GM21423 (cell line): Measurements from ENCODE around the gene ABCB1.
"Not testable (repeated sequence)": the region's sequence is repeated elsewhere in the genome, so short reads cannot be mapped to it uniquely, and the experiment has no call there.

ENCODE experiments used
- ATAC-seq: cut with Tn5 transposase; IDR thresholded peaks from one replicate; pipeline ENCODE4 v1.9.1; 2021; ENCODE audit warnings: mild to moderate bottlenecking, moderate library complexity; ENCODE audit not compliant: unreplicated experiment

Gene ABCB1

DNA sequence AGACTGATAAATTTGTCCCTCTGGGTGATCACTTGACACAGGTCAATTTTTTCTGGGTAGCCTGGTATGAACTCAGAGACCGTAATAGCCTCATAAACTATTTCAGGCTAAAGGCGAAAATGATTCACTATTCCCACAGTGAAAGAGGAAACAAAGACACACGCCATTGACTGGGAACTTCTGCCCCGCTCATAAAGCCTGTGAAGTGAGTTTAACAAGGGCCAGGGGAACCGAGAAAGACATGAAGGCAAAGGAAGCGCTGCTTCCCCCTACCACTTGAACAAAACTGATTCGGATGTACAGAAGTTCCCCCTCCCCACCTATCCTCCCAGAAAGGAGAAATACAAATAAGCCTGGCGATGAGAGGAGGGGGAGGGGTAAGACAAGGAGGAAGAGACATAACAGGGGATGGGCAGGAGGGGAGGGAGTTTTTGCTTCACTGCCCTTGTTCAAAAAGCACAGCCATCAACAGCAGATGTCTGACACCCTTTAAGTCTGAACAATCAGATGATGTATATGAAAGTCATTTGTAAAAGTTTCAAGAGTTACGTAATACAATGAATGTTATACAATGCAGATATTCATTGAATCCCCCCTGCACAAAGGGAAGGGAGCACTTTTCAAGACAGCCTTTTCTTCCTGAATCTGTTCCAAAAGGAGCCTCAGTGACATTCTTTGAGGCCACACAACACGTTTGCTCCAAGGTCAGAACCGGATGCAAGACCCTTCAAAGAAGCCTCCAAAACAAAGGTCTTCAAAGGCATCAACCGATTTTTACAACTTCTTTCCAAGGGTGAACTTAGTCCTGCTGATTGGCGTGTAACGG is 125.9 kb downstream of the ABCB1 start:
- peak; percentile 70 for ATAC-seq

- peak; percentile 0 for ATAC-seq
Observed at GRCh38 chr7:87473986-87474385, 126.7 kb downstream of the ABCB1 start.

- ATAC-seq, result no peak
Observed at GRCh38 chr7:87473192-87473591, 127.5 kb downstream of the ABCB1 start.

DNA sequence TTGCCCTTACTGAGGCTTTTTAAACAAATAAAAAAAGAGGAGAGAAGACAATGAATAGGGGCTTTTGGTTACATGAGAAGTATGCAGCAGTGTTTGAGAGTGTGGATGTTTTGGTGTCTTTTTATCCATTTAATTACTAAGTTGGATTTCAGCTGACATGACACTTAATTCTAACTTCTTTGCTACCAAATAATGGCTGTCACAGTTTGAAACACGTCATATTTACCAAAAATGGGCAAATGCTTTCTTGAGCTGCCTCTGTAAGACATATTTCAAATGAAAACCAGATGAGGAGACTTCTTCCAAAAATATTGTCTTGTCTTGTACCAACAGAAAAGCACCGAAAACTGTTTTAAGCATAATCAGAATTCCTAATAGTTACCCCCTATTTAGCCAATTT is 129.2 kb downstream of the ABCB1 start:
- no peak for ATAC-seq

DNA sequence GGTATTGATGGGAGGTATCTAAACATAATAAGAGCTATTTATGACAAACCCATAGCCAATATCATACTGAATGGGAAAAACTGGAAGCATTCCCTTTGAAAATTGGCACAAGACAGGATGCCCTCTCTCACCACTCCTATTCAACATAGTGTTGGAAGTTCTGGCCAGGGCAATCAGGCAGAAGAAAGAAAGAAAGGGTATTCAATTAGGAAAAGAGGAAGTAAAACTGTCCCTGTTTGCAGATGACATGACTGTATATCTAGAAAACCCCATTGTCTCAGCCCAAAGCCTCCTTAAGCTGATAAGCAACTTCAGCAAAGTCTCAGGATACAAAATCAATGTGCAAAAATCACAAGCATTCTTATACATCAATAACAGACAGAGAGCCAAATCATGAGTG is 131.5 kb downstream of the ABCB1 start:
- ATAC-seq, result not testable (repeated sequence)

DNA sequence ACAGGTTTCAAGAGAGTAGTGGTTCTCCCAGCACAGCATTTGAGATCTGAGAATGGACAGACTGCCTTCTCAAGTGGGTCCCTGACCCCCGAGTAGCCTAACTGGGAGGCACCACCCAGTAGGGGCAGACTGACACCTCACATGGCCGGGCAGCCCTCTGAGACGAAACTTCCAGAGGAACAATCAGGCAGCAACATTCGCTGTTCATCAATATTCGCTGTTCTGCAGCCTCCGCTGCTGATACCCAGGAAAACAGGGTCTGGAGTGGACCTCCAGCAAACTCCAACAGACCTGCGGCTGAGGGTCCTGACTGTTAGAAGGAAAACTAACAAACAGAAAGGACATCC is 135.2 kb downstream of the ABCB1 start:
- ATAC-seq, result not testable (repeated sequence)

GRCh38 chr7:87464830-87465533 is 135.7 kb downstream of the ABCB1 start:
- ATAC-seq, result not testable (repeated sequence)

GRCh38 chr7:87463982-87464381 is 136.7 kb downstream of the ABCB1 start:
- ATAC-seq, result no peak

DNA sequence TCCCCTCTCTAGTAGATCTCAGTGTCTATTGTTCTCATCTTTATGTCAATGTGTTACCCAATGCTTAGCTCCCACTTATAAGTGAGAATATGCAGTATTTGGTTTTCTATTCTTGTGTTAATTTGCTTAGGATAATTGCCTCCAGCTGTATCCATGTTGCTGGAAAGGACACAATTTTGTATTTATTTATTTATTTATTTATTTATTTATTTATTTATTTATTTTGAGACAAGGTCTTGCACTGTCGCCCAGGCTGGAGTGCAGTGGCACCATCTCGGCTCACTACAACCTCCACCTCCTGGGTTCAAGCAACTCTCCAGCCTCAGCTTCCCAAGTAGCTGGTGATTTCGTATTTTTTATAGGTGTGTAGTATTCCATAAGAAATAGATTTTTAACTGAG is 140.2 kb downstream of the ABCB1 start:
- not testable (repeated sequence) for ATAC-seq

GRCh38 chr7:87459941-87460340 is 140.7 kb downstream of the ABCB1 start:
- ATAC-seq, result no peak

DNA sequence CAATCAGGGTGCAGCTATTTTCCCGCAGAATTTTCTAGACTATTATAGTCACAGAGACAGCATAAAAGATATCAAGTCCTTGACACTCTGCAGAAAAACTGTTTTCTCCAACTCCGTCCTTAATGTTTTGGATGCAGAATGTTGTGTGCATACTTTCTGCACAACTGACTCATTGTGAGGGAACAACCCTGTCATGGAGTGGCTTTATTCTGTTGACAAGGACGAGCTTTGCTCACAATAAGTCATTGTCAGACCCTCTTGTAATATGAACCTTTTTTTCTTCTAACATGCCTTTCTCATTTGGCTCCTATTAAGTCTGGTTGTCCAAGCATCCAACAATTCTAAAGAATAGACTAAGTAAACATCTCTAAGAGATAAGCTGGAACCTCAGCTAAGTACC is 142.5 kb downstream of the ABCB1 start:
- ATAC-seq, result no peak

DNA sequence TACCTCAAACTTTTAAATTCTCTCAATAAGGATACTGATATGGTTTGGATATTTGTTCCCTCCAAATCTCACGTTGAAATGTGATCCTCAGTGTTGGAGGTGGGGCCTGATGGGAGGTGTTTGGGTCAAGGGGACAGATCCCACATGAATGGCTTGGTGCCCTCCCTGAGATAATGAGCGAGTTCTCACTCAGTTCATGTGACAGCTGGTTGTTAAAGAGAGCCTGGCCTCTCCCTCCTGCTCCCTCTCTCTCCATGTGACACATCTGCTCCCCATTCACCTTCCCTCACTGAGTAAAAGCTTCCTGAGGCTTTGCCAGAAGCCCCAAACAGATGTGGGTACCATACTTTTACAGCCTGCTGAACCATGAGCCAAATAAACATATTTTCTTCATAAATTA is 144.4 kb downstream of the ABCB1 start:
- no peak for ATAC-seq
